Sciatic nerve (tissue), 2 donors: ENCODE results near the gene ASB4. TPM values are rescaled to one million over a fixed set of nuclear protein-coding genes. Genes with fewer than 3 reads are reported as not detected.

Experiments used
- ATAC-seq: fragments of 200-7000 bp; cut with Tn5 transposase; one replicate; pipeline ENCODE4 v1.9.1; 2020; ENCODE audit warnings: mild to moderate bottlenecking, moderate library complexity
- DNase-seq: peaks from one replicate; pipeline ENCODE4 v3.0.0-alpha.2; 2020; ENCODE audit warnings: low spot score
- intact Hi-C: fragments of 100-400 bp; cut with DNase I; formaldehyde crosslinking; loops from one replicate; pipeline ENCODE4 v1.14.2; 2022
- total RNA-seq: library from RNA; stranded (reverse); fragmentation: NEBNext Ultra II Directional; extraction: Animal tissue kit (Norgen Biotek cat#: 25700); gene quantifications from one replicate; pipeline ENCODE4 v1.2.1, GENCODE V29; 2021
- donor health status: DM: no; HTN: no; CAD: no.
- donor health status: DM: no; HTN: no; CAD: no.

Gene ASB4
- total RNA-seq, 1 donor from 2014 or later, result 0.80 TPM

- ATAC-seq (no peak), DNase-seq (no peak)
- intact Hi-C loops, result no loop called here
These were observed 99.2 kb downstream of the ASB4 start for GRCh38 chr7:95584769-95585425.

GRCh38 chr7:95585426-95585789, 99.7 kb downstream of the ASB4 start:
- intact Hi-C loops, result no loop called here
- peak; percentile 11 for ATAC-seq
- no peak for DNase-seq

- intact Hi-C loops, result no loop called here
- DNase-seq (no peak), ATAC-seq (no peak)
These were observed 101.2 kb downstream of the ASB4 start for GRCh38 chr7:95586951-95587301.

- peak; percentile 35 for ATAC-seq
- intact Hi-C loops, result no loop called here
- DNase-seq, result no peak
These were observed 103.3 kb downstream of the ASB4 start for GRCh38 chr7:95589031-95589430.

- intact Hi-C loops, result no loop called here
- DNase-seq, result no peak
- ATAC-seq, result no peak
These were observed 104.0 kb downstream of the ASB4 start for GRCh38 chr7:95589766-95590165.

Other genes starting within 250 kb of the ASB4 start
- not detected for gene PON1, start 161.4 kb upstream of the ASB4 start, total RNA-seq
- 8.9 TPM for gene PON3, start 89.6 kb upstream of the ASB4 start, total RNA-seq
- gene PON2, start 50.9 kb upstream of the ASB4 start, total RNA-seq, result 111 TPM
- 61.9 TPM for gene PDK4, start 110.6 kb downstream of the ASB4 start, total RNA-seq